ENCODE data around the gene ARMC7.
A peak's percentile ranks its signal among the peaks of the same experiment; 100 is the strongest.

Gene ARMC7

GRCh38 chr17:75078284-75079022 is 31.3 kb upstream of the ARMC7 start:
- DNase-seq (ENCODE audit: low spot score) = no peak

- no peak for DNase-seq (ENCODE audit: low spot score)
These were observed 30.8 kb upstream of the ARMC7 start for GRCh38 chr17:75079023-75079373.

- DNase-seq (ENCODE audit: low spot score) = no peak
These were observed 27.9 kb upstream of the ARMC7 start for GRCh38 chr17:75081611-75082540.

GRCh38 chr17:75082683-75083082 is 27.1 kb upstream of the ARMC7 start:
- DNase-seq (ENCODE audit: low spot score) = no peak

- DNase-seq (ENCODE audit: low spot score) = no peak
These were observed 25.6 kb upstream of the ARMC7 start for GRCh38 chr17:75084039-75084660.

GRCh38 chr17:75086496-75087181 is 23.1 kb upstream of the ARMC7 start:
- DNase-seq (ENCODE audit: low spot score) = no peak

- DNase-seq (ENCODE audit: low spot score) = no peak
These were observed 22.6 kb upstream of the ARMC7 start for GRCh38 chr17:75087182-75087557.

GRCh38 chr17:75087558-75088453 is 22.0 kb upstream of the ARMC7 start, which contains the start of gene SLC16A5:
SLC16A5 (plus strand) TSS chr17:75087954; CDS start chr17:75093637, 5,683 bp downstream.
- DNase-seq (ENCODE audit: low spot score) = peak; percentile 34

GRCh38 chr17:75088465-75089417 is 21.0 kb upstream of the ARMC7 start:
- no peak for DNase-seq (ENCODE audit: low spot score)

GRCh38 chr17:75090871-75091854 is 18.6 kb upstream of the ARMC7 start:
- no peak for DNase-seq (ENCODE audit: low spot score)

- no peak for DNase-seq (ENCODE audit: low spot score)
These were observed 17.9 kb upstream of the ARMC7 start for GRCh38 chr17:75091855-75092327.

GRCh38 chr17:75093548-75094158 is 16.1 kb upstream of the ARMC7 start:
- DNase-seq (ENCODE audit: low spot score) = no peak

- no peak for DNase-seq (ENCODE audit: low spot score)
These were observed 14.8 kb upstream of the ARMC7 start for GRCh38 chr17:75094871-75095399.

GRCh38 chr17:75096082-75096625 is 13.6 kb upstream of the ARMC7 start:
- no peak for DNase-seq (ENCODE audit: low spot score)

- no peak for DNase-seq (ENCODE audit: low spot score)
These were observed 11.9 kb upstream of the ARMC7 start for GRCh38 chr17:75097865-75098264.

- no peak for DNase-seq (ENCODE audit: low spot score)
These were observed 10.9 kb upstream of the ARMC7 start for GRCh38 chr17:75098861-75099260.

GRCh38 chr17:75099881-75100595 is 9.7 kb upstream of the ARMC7 start:
- no peak for DNase-seq (ENCODE audit: low spot score)
